K562 (cell line): Measurements from ENCODE around the gene SKIC2. TPM values are rescaled to one million over a fixed set of nuclear protein-coding genes. Genes with fewer than 3 reads are reported as not detected.
A peak's percentile ranks its signal among the peaks of the same experiment; 100 is the strongest.

Experiments
- E2F4 ChIP-seq: sonication (generic); formaldehyde crosslinking; IDR thresholded peaks from 2 replicates; pipeline ENCODE4 v1.8.0; 2022; ENCODE audit warnings: mild to moderate bottlenecking, low read depth, missing genetic modification reagents
- ELF1 ChIP-seq: fragments of 200-800 bp; sonication (Bioruptor generic); IDR thresholded peaks from 2 replicates; pipeline ENCODE4 v1.6.1; 2016; ENCODE audit warnings: missing genetic modification characterization, missing compliant biosample characterization
- ELF4 ChIP-seq: fragments of 450-650 bp; formaldehyde crosslinking; IDR thresholded peaks from 2 replicates; pipeline ENCODE4 v1.4.0; 2022; ENCODE audit warnings: missing genetic modification characterization
- ETV5 ChIP-seq: sonication (generic); formaldehyde crosslinking; IDR thresholded peaks from 2 replicates; pipeline ENCODE4 v1.4.0; 2020; ENCODE audit warnings: low read depth, mild to moderate bottlenecking, missing genetic modification reagents
- IRF1 ChIP-seq: sonication (generic); formaldehyde crosslinking; IDR thresholded peaks from 2 replicates; pipeline ENCODE4 v1.8.0; 2022; ENCODE audit warnings: missing genetic modification reagents, mild to moderate bottlenecking, borderline replicate concordance
- MYBL2 ChIP-seq, 2 experiments: fragments of 450-650 bp in 1 of 2; sonication (generic) in 1 of 2; formaldehyde crosslinking in 1 of 2; IDR thresholded peaks; 2 replicates each; pipeline versions ENCODE4 v1.6.1 to v1.8.1; 2017 to 2022; ENCODE audit warnings: borderline replicate concordance in 1 of 2, inconsistent platforms in 1 of 2, low read depth in 1 of 2, mild to moderate bottlenecking in 1 of 2, missing genetic modification reagents in 1 of 2, moderate library complexity in 1 of 2
- POLR2B ChIP-seq: fragments of 450-650 bp; IDR thresholded peaks from 2 replicates; pipeline ENCODE4 v1.6.1; 2018; ENCODE audit warnings: low read depth; ENCODE audit not compliant: partially characterized antibody
- POLR2G ChIP-seq: fragments of 200-400 bp; formaldehyde crosslinking; IDR thresholded peaks from 2 replicates; pipeline ENCODE4 v1.6.1; 2017; ENCODE audit warnings: low read depth, mild to moderate bottlenecking, antibody characterized with exemption, low read length, moderate library complexity
- POLR3G ChIP-seq: IDR thresholded peaks from 2 replicates; pipeline ENCODE4 v1.6.1; 2011; ENCODE audit not compliant: insufficient read length, insufficient replicate concordance; ENCODE audit errors: extremely low read depth
- PTTG1 ChIP-seq: fragments of 450-650 bp; IDR thresholded peaks from 2 replicates; pipeline ENCODE4 v1.6.1; 2016; ENCODE audit warnings: low read depth, mild to moderate bottlenecking, missing genetic modification characterization, missing compliant biosample characterization
- PURB ChIP-seq: sonication (generic); formaldehyde crosslinking; IDR thresholded peaks from 2 replicates; pipeline ENCODE4 v1.9.0; 2021; ENCODE audit warnings: low read depth, mild to moderate bottlenecking, missing genetic modification reagents
- SIX5 ChIP-seq, 2 experiments: IDR thresholded peaks; 2 replicates each; pipeline ENCODE4 v1.6.1; 2011; ENCODE audit warnings: low read length in 2 of 2, borderline replicate concordance in 1 of 2, low read depth in 1 of 2, mild to moderate bottlenecking in 1 of 2, moderate library complexity in 1 of 2; ENCODE audit not compliant: insufficient read depth in 1 of 2
- ZFPM2 ChIP-seq: fragments of 250-450 bp; sonication (Bioruptor Pico); IDR thresholded peaks from 2 replicates; pipeline ENCODE4 v1.5.1; 2022; ENCODE audit warnings: mild to moderate bottlenecking
- ZNF766 ChIP-seq: fragments of 200-800 bp; sonication (Bioruptor generic); conservative IDR thresholded peaks from 2 replicates; pipeline ENCODE4 v1.6.1; 2016; ENCODE audit warnings: missing genetic modification characterization, missing compliant biosample characterization
- polyA plus RNA-seq, 8 experiments: library from polyadenylated mRNA; depleted of rRNA in 4 of 8; stranded (reverse) in 5 of 8; unstranded in 3 of 8; fragments of >200 nt; fragmentation: Nextera tagmentation in 2 of 8; fragmentation: Illumina TruSeq in 1 of 8; extraction: Ambion mirVana in 2 of 8; extraction: Trizol in 1 of 8; gene quantifications; 2 replicates each; pipeline versions ENCODE4 v1.2.1 to v1.2.3, GENCODE V29; 2011 to 2014; ENCODE audit warnings: inconsistent platforms in 1 of 8, missing spikeins in 1 of 8
- total RNA-seq, 7 experiments: library from RNA; depleted of rRNA in 6 of 7; stranded (reverse); fragments of >200 nt in 6 of 7; fragmentation: Illumina TruSeq in 2 of 7; extraction: Trizol in 2 of 7; gene quantifications; 2 replicates each; pipeline versions ENCODE4 v1.2.1 to v1.2.3, GENCODE V29; 2011 to 2021; ENCODE audit warnings: low replicate concordance in 1 of 7
- TF ChIP-seq, protein P1 (sequence below): fragments of 250-450 bp; sonication (Bioruptor Pico); IDR thresholded peaks from 2 replicates; pipeline ENCODE4 v1.5.0; 2021
- TF ChIP-seq, protein P2 (sequence below): fragments of 200-800 bp; sonication (Bioruptor generic); IDR thresholded peaks from 2 replicates; pipeline ENCODE4 v1.6.1; 2017; ENCODE audit warnings: missing genetic modification characterization, missing compliant biosample characterization
- TF ChIP-seq, protein P3 (sequence below): fragments of 250-450 bp; sonication (Bioruptor Pico); IDR thresholded peaks from 2 replicates; pipeline ENCODE4 v1.9.0; 2021; ENCODE audit warnings: mild to moderate bottlenecking

Gene SKIC2
- total and polyA plus RNA-seq, 9 of the 15 experiments (the other 6 are each of a cell fraction or from before 2014, with no cell fraction given), result 3.3 to 94.6 (median 38.8) TPM

DNA sequence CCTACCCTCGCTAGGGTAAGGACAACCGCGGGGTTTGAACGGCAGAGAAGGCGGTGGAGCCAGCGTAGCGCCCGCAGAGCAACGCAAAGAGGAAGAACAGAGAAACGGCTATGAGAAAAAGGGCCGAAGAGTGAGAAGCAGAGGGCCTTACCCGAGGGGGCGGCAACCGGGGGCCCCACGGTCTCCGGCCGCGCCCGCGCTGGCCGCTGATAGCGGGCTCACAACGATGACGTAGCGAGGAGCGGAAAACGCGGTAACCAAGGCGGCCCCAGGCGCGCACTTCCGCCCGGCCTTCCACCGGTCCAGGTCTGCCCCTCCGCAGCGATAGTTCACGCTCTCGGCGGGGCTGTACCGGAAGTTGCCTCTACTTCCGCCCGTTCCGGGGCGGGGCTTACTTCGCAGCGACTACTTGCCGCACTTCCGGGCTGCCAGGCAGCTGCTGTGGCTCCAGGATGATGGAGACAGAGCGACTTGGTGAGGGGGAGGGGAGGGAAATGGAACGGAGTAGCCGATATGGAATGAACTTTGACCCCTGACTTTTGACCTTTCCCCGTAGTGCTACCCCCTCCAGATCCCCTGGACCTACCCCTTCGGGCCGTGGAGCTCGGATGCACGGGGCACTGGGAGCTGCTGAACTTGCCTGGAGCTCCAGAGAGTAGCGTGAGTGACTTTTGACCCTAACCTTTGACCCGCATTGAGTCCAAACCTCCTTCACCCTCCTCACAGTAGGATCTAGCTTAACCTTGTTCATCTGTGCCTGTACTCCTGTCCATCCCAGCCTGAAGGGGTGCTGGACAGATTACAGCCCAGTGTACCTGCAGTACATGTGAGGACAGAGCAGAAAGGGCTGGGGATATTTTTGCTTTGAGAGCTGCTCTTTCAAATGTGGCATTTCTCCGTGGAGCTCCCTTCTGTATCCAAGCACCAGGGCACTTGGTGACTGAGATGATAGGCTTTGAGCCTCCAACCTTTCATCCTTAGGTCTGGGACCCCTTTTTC, at the start of gene SKIC2, which contains the start of gene NELFE (continued):
- TF ChIP-seq, protein P1, sequence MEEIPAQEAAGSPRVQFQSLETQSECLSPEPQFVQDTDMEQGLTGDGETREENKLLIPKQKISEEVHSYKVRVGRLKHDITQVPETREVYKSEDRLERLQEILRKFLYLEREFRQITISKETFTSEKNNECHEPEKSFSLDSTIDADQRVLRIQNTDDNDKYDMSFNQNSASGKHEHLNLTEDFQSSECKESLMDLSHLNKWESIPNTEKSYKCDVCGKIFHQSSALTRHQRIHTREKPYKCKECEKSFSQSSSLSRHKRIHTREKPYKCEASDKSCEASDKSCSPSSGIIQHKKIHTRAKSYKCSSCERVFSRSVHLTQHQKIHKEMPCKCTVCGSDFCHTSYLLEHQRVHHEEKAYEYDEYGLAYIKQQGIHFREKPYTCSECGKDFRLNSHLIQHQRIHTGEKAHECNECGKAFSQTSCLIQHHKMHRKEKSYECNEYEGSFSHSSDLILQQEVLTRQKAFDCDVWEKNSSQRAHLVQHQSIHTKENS, result no peak
- TF ChIP-seq ZNF766 (peak; percentile 39; the same call in 1 of the 2 replicates), PTTG1 (peak; percentile 84), IRF1 (CRISPR knock-in tag) (no peak), POLR2G (peak; percentile 83), MYBL2 (IDR thresholded peaks at IDR 0.05; ENCODE audit: low read depth) (peak; percentile 54), MYBL2 (CRISPR knock-in tag; IDR thresholded peaks at IDR 0.05; ENCODE audit: borderline replicate concordance) (no peak), ELF4 (peak; percentile 96), ELF1 (tag) (peak; percentile 100), ETV5 (CRISPR knock-in tag) (peak; percentile 94), PURB (CRISPR knock-in tag) (no peak), POLR2B (peak; percentile 45), SIX5 (IDR thresholded peaks at IDR 0.05; ENCODE audit: borderline replicate concordance in 1 of 2, insufficient read depth in 1 of 2, low read depth in 1 of 2, low read length in 2 of 2) (peak; percentile 74 to 75; a peak in 3 of 4 replicates), E2F4 (no peak), ZFPM2 (0 out of 2 replicates have a peak, but pooled peaks have one; percentile 82), POLR3G (no peak)
- TF ChIP-seq, protein P2, sequence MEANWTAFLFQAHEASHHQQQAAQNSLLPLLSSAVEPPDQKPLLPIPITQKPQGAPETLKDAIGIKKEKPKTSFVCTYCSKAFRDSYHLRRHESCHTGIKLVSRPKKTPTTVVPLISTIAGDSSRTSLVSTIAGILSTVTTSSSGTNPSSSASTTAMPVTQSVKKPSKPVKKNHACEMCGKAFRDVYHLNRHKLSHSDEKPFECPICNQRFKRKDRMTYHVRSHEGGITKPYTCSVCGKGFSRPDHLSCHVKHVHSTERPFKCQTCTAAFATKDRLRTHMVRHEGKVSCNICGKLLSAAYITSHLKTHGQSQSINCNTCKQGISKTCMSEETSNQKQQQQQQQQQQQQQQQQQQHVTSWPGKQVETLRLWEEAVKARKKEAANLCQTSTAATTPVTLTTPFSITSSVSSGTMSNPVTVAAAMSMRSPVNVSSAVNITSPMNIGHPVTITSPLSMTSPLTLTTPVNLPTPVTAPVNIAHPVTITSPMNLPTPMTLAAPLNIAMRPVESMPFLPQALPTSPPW, result peak; percentile 84
- TF ChIP-seq, protein P3, sequence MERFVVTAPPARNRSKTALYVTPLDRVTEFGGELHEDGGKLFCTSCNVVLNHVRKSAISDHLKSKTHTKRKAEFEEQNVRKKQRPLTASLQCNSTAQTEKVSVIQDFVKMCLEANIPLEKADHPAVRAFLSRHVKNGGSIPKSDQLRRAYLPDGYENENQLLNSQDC (CRISPR knock-in tag), result no peak
